Vagina (tissue), 2 donors: Measurements from ENCODE around the gene LCLAT1. TPM values are rescaled to one million over a fixed set of nuclear protein-coding genes. Genes with fewer than 3 reads are reported as not detected.

Experiments
- DNase-seq, 2 donors: peaks; one replicate each; pipeline ENCODE4 v3.0.0-alpha.2; 2017; ENCODE audit errors: extremely low spot score in 2 of 2
- H3K27ac ChIP-seq: fragments of 200-600 bp; sonication (generic); one replicate; pipeline ENCODE4 v1.5.1; 2019
- H3K27me3 ChIP-seq: fragments of 200-600 bp; sonication (generic); one replicate; pipeline ENCODE4 v1.5.1; 2019
- H3K36me3 ChIP-seq, 2 donors: fragments of 200-600 bp; sonication (generic); one replicate each; pipeline ENCODE4 v1.5.1; 2017 to 2019
- H3K4me1 ChIP-seq: fragments of 200-600 bp; sonication (generic); one replicate; pipeline ENCODE4 v1.5.1; 2019
- H3K4me3 ChIP-seq, 2 donors: fragments of 200-600 bp; sonication (generic); 1 replicate in 1 of 2; 2 replicates in 1 of 2; pipeline ENCODE4 v1.5.1; 2016 to 2019
- H3K9me3 ChIP-seq: fragments of 200-600 bp; sonication (generic); one replicate; pipeline ENCODE4 v1.5.1; 2019
- POLR2A ChIP-seq, 2 donors: fragments of 450-650 bp; IDR thresholded peaks; one replicate each; pipeline ENCODE4 v1.6.1; 2017; ENCODE audit warnings: antibody characterized with exemption in 2 of 2, mild to moderate bottlenecking in 2 of 2, moderate library complexity in 2 of 2
- POLR2AphosphoS5 ChIP-seq, 2 donors: sonication (generic); formaldehyde crosslinking; IDR thresholded peaks; one replicate each; pipeline ENCODE4 v1.9.0; 2017; ENCODE audit warnings: antibody characterized with exemption in 2 of 2, mild to moderate bottlenecking in 2 of 2, low read depth in 1 of 2; ENCODE audit not compliant: insufficient read depth in 1 of 2
- intact Hi-C: fragments of 100-400 bp; cut with DNase I; formaldehyde crosslinking; loops from one replicate; pipeline ENCODE4 v1.15.1; 2023
- total RNA-seq: library from RNA; depleted of rRNA; stranded (reverse); fragments of >200 nt; gene quantifications from one replicate; pipeline ENCODE4 v1.2.3, GENCODE V29; 2016
- TF ChIP-seq, protein P1 (sequence below), 3 experiments: fragments of 450-650 bp in 2 of 3; fragments of 200-600 bp in 1 of 3; sonication (generic) in 1 of 3; IDR thresholded peaks; one replicate each; pipeline ENCODE4 v1.5.1; 2017 to 2019; ENCODE audit warnings: antibody characterized with exemption in 3 of 3, mild to moderate bottlenecking in 2 of 3, moderate library complexity in 2 of 3

Gene LCLAT1
- total RNA-seq, 1 donor from 2014 or later = 19.6 TPM

GRCh38 chr2:30628341-30628740 is 181.3 kb downstream of the LCLAT1 start:
- Histone ChIP-seq H3K27me3 (no peaks in the 10 kb centered on the region), H3K9me3 (no peaks in the 10 kb centered on the region), H3K4me3 (no peak overlapping the region), H3K4me1 (no peaks in the 10 kb centered on the region), H3K27ac (no peak overlapping the region), H3K36me3 (no peaks in the 10 kb centered on the region)
- intact Hi-C loops = no loop called here
- DNase-seq = no peak
- TF ChIP-seq POLR2A (IDR thresholded peaks at IDR 0.05) = no peak
- TF ChIP-seq POLR2AphosphoS5 (IDR thresholded peaks at IDR 0.05; ENCODE audit: insufficient read depth in 1 of 2, low read depth in 1 of 2) = no peak
- TF ChIP-seq, protein P1, sequence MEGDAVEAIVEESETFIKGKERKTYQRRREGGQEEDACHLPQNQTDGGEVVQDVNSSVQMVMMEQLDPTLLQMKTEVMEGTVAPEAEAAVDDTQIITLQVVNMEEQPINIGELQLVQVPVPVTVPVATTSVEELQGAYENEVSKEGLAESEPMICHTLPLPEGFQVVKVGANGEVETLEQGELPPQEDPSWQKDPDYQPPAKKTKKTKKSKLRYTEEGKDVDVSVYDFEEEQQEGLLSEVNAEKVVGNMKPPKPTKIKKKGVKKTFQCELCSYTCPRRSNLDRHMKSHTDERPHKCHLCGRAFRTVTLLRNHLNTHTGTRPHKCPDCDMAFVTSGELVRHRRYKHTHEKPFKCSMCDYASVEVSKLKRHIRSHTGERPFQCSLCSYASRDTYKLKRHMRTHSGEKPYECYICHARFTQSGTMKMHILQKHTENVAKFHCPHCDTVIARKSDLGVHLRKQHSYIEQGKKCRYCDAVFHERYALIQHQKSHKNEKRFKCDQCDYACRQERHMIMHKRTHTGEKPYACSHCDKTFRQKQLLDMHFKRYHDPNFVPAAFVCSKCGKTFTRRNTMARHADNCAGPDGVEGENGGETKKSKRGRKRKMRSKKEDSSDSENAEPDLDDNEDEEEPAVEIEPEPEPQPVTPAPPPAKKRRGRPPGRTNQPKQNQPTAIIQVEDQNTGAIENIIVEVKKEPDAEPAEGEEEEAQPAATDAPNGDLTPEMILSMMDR (IDR thresholded peaks at IDR 0.05) = no peak

- no peaks in the 10 kb centered on the region for H3K36me3 ChIP-seq
- H3K27me3 ChIP-seq = no peaks in the 10 kb centered on the region
- H3K4me3 ChIP-seq = no peak overlapping the region
- H3K4me1 ChIP-seq = no peaks in the 10 kb centered on the region
- intact Hi-C loops = no loop called here
- no peaks in the 10 kb centered on the region for H3K9me3 ChIP-seq
- no peak overlapping the region for H3K27ac ChIP-seq
- no peak for DNase-seq
- TF ChIP-seq, protein P1 (IDR thresholded peaks at IDR 0.05) = no peak
- TF ChIP-seq POLR2AphosphoS5 (IDR thresholded peaks at IDR 0.05; ENCODE audit: insufficient read depth in 1 of 2, low read depth in 1 of 2) (no peak), POLR2A (IDR thresholded peaks at IDR 0.05) (no peak)
Measured at GRCh38 chr2:30629866-30630265, 182.8 kb downstream of the LCLAT1 start.

GRCh38 chr2:30631051-30631671 is 184.1 kb downstream of the LCLAT1 start:
- Histone ChIP-seq H3K27me3 (no peaks in the 10 kb centered on the region), H3K36me3 (no peaks in the 10 kb centered on the region), H3K4me1 (no peaks in the 10 kb centered on the region), H3K9me3 (no peaks in the 10 kb centered on the region), H3K4me3 (no peak overlapping the region), H3K27ac (no peak overlapping the region)
- no peak for DNase-seq
- intact Hi-C loops = no loop called here
- TF ChIP-seq POLR2A (IDR thresholded peaks at IDR 0.05) (no peak), POLR2AphosphoS5 (IDR thresholded peaks at IDR 0.05; ENCODE audit: insufficient read depth in 1 of 2, low read depth in 1 of 2) (no peak)
- TF ChIP-seq, protein P1 (IDR thresholded peaks at IDR 0.05) = no peak

- Histone ChIP-seq H3K4me1 (no peaks in the 10 kb centered on the region), H3K36me3 (no peaks in the 10 kb centered on the region), H3K27me3 (no peaks in the 10 kb centered on the region), H3K9me3 (no peaks in the 10 kb centered on the region), H3K27ac (no peak overlapping the region), H3K4me3 (no peak overlapping the region)
- intact Hi-C loops = no loop called here
- TF ChIP-seq POLR2A (IDR thresholded peaks at IDR 0.05) = no peak
- no peak for TF ChIP-seq POLR2AphosphoS5 (IDR thresholded peaks at IDR 0.05; ENCODE audit: insufficient read depth in 1 of 2, low read depth in 1 of 2)
- TF ChIP-seq, protein P1 (IDR thresholded peaks at IDR 0.05) = no peak
- DNase-seq = no peak
Measured at GRCh38 chr2:30633039-30633438, 186.0 kb downstream of the LCLAT1 start.

DNA sequence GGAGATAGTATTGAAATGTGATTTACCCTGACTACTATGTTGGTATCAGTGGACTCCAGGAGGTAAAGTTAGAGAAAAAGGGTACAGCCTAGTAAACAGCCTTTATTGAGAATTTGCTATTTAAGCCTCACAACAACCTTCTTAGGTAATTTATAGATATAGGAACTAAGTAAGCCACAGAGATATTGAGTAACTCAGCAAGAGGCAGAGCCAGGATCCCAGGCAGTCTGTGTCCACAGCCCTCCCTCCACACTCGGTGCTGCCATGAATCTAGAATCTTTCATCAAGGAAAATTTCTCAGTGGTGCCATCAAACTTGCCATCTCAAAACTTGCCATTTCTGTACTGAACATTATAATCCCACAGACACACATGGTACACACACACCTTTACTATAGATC is 189.3 kb downstream of the LCLAT1 start:
- Histone ChIP-seq H3K27me3 (no peaks in the 10 kb centered on the region), H3K4me3 (no peak overlapping the region), H3K9me3 (no peaks in the 10 kb centered on the region), H3K36me3 (peaks cover 0 to 7% of the 10 kb centered on the region in 2 donors), H3K27ac (no peak overlapping the region), H3K4me1 (no peaks in the 10 kb centered on the region)
- DNase-seq = no peak
- intact Hi-C loops = no loop called here
- TF ChIP-seq POLR2AphosphoS5 (IDR thresholded peaks at IDR 0.05; ENCODE audit: insufficient read depth in 1 of 2, low read depth in 1 of 2) (no peak), POLR2A (IDR thresholded peaks at IDR 0.05) (no peak)
- TF ChIP-seq, protein P1 (IDR thresholded peaks at IDR 0.05) = no peak
